HG03432 (cell line): ENCODE data around the gene VSIG10L.

ENCODE experiments used
- ATAC-seq: cut with Tn5 transposase; IDR thresholded peaks from one replicate; pipeline ENCODE4 v1.9.1; 2021; ENCODE audit warnings: mild to moderate bottlenecking, moderate library complexity; ENCODE audit not compliant: unreplicated experiment

The VSIG10L gene

DNA sequence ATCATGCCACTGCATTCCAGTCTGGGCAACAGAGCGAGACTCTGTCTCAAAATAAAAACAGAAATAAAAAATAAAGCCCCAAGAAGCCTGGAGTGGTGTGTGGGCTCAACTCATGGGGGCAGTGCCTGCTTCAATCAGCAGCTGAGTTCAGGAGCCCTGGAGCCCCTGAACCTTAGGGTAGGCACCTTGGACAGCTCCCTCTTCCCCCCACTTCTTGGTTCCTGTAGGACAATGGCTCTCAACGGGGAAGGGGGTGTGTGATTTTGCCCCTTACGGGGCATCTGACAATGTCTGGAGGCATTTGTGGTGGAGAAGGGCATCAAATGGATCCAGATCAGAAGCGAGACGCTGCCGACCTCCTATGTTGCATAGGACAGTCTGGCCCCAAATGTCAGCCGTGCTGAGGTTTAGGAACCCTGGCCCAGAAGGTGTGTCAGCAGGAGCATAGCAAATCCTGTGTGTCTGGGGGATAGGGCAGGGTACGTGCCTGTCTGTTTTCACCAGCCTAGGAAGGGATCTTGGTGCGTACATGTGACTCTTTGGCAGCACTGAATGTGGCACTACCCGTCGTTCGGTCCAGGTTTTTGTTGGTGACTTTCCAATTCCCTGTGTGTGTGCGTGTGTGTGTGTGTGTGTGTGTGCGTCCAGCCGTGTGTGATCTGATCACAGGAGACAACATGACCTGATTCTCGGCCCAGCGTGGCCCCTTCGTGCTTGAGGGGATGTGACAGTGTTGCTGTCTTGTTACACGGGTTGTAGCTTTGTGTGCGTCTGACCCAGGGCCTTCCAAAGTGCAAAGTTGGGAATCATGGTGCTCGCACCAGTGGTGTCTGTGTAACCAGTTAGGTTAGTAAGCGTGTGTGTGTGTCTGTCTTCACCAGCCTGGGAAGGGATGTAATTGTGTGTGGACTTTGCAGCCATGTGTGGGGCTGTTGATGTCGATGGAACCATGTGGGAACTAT is 23.0 kb downstream of the VSIG10L start:
- ATAC-seq, result no peak

DNA sequence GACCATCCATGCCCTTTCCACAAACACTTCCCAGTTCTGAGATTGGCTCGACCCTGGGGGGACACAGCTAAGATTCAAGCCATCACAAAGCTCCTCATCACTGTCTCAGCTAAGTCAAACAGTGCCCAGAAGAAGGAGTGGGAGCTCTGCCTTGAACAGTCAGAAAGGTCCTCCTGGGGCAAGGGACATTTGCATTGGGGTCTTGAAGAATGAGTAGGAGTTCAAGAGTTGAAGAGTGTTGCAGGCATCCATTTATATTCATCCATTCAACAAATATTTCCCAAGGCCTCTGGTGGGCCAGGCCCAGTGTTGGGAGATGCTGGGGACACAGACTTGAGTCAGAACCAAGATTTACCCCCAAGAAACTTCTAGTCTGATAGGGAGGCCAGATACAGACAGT is 24.0 kb downstream of the VSIG10L start:
- no peak for ATAC-seq

- ATAC-seq, result no peak
Measured at GRCh38 chr19:51317376-51317775, 24.6 kb downstream of the VSIG10L start.

DNA sequence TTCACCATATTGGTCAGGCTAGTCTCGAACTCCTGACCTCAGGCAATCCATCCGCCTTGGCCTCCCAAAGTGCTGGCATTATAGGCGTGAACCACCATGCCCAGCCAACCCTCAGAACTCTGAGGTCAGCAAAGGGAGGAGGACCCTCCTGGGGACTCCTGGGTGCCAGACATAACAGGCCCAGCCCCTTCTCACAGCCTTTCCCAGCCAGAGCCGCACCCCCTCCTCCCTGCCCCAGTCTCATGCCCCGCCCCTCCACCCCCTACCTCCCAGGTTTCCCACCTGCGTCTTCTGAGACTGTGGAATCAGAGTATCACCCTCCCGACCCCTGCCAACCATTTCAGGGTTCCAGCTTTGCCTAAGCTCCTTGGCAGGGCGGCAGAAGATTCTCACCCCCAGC is 25.3 kb downstream of the VSIG10L start:
- no peak for ATAC-seq

DNA sequence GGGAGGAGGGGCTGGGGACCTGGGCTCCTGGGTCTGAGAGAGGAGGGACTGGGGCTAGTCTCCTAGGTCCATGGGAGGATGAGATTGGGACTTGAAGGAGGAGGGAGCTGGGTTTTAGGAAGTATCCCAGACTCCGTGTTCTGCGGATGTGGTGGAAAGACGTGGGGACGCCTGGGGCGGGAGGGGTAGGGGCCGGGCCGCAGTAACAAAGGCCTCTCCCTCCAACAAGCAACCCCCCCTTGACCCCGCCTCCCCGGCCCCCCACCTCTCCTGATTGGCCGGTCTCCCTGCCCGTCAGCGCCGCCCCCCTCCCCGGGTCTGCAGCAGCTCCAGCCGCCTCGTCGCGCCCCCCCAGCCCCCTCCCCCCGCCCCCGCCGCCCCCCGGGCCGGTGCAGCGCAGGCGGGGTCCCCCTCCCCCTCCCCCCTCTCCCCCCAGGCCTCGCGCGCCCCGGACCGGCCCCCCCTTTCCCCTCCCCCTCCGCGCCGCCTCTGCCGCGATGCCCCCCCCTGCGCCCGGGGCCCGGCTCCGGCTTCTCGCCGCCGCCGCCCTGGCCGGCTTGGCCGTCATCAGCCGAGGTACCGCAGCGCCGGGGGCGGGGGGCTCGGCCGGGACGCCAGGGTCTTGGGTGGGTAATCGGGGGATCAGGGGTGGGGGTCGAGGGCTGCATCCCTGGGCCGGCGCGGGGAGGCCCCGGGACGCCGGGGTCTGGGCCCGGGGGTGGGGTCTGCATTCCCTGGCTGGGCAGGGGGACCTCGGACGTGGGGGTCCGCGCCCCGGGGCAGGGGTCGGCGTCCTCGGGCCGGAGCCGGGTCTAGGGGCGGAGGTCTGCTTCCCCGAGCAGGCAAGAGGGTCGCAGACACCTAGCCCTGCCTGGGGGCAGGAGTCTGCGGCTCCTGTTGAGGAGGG is 30.3 kb downstream of the VSIG10L start, which contains the start of gene IGLON5:
TSS of gene IGLON5 (plus strand) at position 294 of the 907 bp plus-strand sequence. CDS start at position 498, 204 bp downstream.
- ATAC-seq, result no peak

GRCh38 chr19:51305479-51305878 is 36.5 kb downstream of the VSIG10L start:
- no peak for ATAC-seq

GRCh38 chr19:51301266-51301665 is 40.7 kb downstream of the VSIG10L start:
- no peak for ATAC-seq

DNA sequence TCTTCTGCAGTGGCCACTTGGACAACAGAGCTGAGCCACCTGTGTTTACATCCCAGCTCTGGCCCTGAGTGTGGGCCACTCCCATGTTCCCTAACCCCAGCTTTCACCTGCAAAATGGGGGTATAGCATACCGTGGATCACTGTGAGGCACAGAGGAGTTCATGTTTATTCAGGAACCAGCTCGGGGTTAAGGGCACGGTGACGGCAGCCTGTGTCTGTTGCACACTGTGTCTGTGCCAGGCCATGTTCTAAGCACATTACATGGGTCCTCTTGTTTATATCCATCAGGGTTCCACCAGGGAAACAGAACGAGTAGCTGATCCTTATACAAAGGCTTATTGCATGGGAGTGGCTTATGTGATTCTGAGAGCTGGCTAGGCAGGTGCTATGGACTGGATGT is 44.5 kb downstream of the VSIG10L start:
- ATAC-seq, result no peak

DNA sequence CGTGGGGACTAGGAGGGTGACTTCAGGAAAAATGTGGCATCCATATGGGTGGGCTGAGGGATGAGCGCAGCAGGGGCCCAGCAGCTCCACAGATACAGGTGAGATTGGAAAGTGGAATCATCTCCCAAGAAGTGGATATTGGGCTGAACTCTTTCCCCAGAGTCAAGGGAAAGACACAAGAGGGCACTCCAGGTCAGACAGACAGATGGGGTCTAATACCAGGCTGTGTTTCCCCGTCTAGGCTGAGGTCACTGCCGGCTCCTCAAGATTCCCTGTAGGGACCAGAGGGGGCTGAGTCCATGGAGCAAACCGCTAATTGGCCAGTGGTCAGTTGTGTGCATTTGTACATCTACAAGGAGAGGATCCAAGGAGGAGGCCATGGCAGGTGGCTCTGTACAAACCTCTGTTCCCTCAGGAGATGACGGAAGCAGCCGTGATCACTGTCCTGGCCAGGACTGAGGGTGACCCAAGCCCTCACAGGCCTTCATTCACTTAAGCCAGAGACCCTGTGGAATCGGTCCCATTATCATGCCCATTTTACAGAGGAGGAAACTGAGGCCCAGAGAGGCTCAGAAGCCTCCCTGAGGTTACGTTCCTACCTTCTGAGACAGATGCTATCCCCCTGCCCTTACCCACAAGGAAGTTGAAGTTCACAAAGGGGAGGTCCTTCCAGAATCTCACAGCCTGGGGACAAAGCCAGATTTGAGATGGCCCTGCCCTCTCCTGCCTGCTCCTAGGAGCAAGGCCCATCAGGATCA is 45.4 kb downstream of the VSIG10L start:
- no peak for ATAC-seq

GRCh38 chr19:51295382-51296126 is 46.4 kb downstream of the VSIG10L start:
- ATAC-seq, result no peak

- ATAC-seq, result no peak
Measured at GRCh38 chr19:51294977-51295375, 47.0 kb downstream of the VSIG10L start.

GRCh38 chr19:51294211-51294976 is 47.5 kb downstream of the VSIG10L start:
- no peak for ATAC-seq

GRCh38 chr19:51293571-51294210 is 48.2 kb downstream of the VSIG10L start:
- no peak for ATAC-seq

GRCh38 chr19:51292971-51293370 is 49.0 kb downstream of the VSIG10L start:
- ATAC-seq, result no peak

DNA sequence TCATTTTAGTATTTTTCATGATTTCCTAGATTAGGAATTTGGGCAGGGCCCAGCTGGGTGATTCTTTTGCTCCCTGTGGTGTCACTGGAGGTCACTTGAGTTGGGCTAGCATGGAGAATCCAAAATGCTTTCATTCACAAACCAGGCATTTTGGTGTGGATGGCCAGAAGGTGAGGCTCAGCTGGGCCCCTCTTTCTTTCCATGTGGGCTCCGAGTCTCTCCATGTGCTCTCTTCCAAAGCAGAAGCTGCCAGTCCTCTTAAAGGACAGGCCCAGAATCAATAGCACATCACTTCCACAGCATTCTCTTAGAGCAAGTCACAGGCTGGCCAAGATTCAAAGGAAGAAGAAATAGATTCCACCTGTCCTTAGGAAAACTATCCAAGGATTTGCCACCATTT is 52.3 kb downstream of the VSIG10L start:
- ATAC-seq, result no peak

DNA sequence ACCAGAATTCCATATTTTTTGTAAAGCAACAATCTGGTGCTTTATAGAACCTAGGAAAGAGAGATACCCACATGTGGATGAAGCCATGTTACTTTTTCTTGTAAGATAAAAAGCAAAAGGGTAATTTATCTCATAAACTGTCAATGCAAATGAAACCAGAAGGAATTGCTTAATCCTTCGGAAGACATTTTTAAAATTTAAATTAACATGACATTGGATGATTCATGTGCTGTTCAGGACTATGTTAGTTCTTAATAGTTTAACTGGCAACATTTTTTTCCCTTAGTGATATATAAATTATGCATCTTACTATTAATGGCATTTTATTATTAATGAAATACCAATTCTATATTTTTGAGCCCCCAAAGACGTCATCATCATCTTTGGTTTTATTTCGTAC is 56.3 kb downstream of the VSIG10L start:
- no peak for ATAC-seq

DNA sequence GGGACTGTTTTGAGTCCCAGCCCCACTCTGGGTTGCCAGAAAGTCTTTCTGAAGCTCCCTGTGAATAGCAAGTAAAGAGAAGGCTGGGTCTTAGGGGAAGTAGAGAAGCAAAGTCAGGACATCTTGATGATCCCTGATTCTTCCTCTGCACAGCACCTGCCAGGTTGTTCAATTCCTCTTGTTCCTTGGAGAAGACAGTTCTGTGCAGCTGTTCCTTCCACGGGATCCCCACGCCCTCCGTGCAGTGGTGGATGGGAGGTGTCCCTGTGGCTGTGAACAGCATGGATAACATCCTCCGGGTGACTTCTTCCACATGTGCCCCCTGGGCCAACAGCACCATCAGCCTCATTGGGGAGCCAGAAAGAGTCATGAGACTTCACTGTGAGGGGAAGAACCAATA is 59.6 kb downstream of the VSIG10L start:
- ATAC-seq, result no peak
